Measurements from ENCODE around the gene SORCS3. TPM values are rescaled to one million over a fixed set of nuclear protein-coding genes. Genes with fewer than 3 reads are reported as not detected.

The SORCS3 gene
- polyA plus RNA-seq, 1 donor (not counting 4 experiments of a cell fraction or from before 2014, with no cell fraction given): not detected

GRCh38 chr10:105037022-105037421 is 395.9 kb downstream of the SORCS3 start:
- H3K79me2 ChIP-seq (ENCODE audit: control insufficient read depth, insufficient read depth, low read length): no peaks in the 10 kb centered on the region
- dilution Hi-C loops (cut with MboI; ENCODE audit: extremely low pct_ligation_motif_present, low sequenced_read_pairs): no loop called here
- no peak overlapping the region for H3K27ac ChIP-seq (ENCODE audit: control insufficient read depth, insufficient read depth, low read length)
- no peak overlapping the region for H3K4me3 ChIP-seq (ENCODE audit: control insufficient read depth in 2 of 3, extremely low read depth in 1 of 3, insufficient read depth in 2 of 3, low read depth in 1 of 3, low read length in 3 of 3)
- no peaks in the 10 kb centered on the region for H3K27me3 ChIP-seq (ENCODE audit: control insufficient read depth, extremely low read depth, insufficient read depth, low read length)
- H3K9ac ChIP-seq (ENCODE audit: control insufficient read depth, extremely low read depth, insufficient read depth, low read length): no peak overlapping the region
- H4K20me1 ChIP-seq (ENCODE audit: control insufficient read depth, extremely low read depth, insufficient read depth, low read length): no peaks in the 10 kb centered on the region
- H3K36me3 ChIP-seq (ENCODE audit: control insufficient read depth in 2 of 2, extremely low read depth in 1 of 2, insufficient read depth in 2 of 2, low read length in 2 of 2): no peaks in the 10 kb centered on the region
- no peak for TF ChIP-seq EZH2 (IDR thresholded peaks at IDR 0.05; ENCODE audit: low read length)
- TF ChIP-seq CTCF (optimal IDR thresholded peaks at IDR 0.05 in 1 of 3, IDR thresholded peaks at IDR 0.05 in 1 of 3, conservative IDR thresholded peaks at IDR 0.05 in 1 of 3; ENCODE audit: extremely low read depth in 1 of 3, insufficient read depth in 2 of 3, low read length in 3 of 3): no peak
- H3K9me3 ChIP-seq (ENCODE audit: control insufficient read depth, low read depth, low read length): no peaks in the 10 kb centered on the region
- no peak overlapping the region for H3K4me2 ChIP-seq (ENCODE audit: control insufficient read depth, extremely low read depth, insufficient read depth, low read depth, low read length)
- no peaks in the 10 kb centered on the region for H3K4me1 ChIP-seq (ENCODE audit: control insufficient read depth, extremely low read depth, insufficient read depth, low read length)
- FAIRE-seq: no peak
- DNase-seq (ENCODE audit: low read depth, low spot score): no peak
- H3K9me1 ChIP-seq (ENCODE audit: control insufficient read depth, extremely low read depth, insufficient read depth, low read length): no peaks in the 10 kb centered on the region
- no peak overlapping the region for H2AFZ ChIP-seq (ENCODE audit: control insufficient read depth, low read length)

DNA sequence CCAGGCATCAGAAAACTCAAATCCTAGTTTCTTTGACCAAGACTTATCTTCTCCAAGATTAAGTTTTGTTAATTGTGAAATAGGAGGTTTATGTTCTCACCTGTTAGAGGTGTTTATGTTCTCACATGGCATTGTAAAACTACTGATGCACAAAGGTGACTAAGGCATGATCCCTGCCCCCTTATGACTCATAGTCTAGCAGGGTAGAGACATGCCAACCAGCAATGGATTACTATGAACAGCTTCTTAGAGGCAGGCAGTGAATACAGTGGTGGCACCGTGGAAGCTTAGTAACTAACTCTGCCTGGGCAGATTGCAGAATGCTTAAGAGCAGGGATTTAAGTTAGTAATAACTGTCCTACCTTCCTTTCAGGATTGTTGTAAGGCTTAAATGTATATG is 400.9 kb downstream of the SORCS3 start:
- Histone ChIP-seq H4K20me1 (ENCODE audit: control insufficient read depth, extremely low read depth, insufficient read depth, low read length) (no peaks in the 10 kb centered on the region), H3K9me1 (ENCODE audit: control insufficient read depth, extremely low read depth, insufficient read depth, low read length) (no peaks in the 10 kb centered on the region), H3K36me3 (ENCODE audit: control insufficient read depth in 2 of 2, extremely low read depth in 1 of 2, insufficient read depth in 2 of 2, low read length in 2 of 2) (no peaks in the 10 kb centered on the region), H3K27ac (ENCODE audit: control insufficient read depth, insufficient read depth, low read length) (no peak overlapping the region), H3K9me3 (ENCODE audit: control insufficient read depth, low read depth, low read length) (no peaks in the 10 kb centered on the region), H3K9ac (ENCODE audit: control insufficient read depth, extremely low read depth, insufficient read depth, low read length) (no peak overlapping the region), H3K27me3 (ENCODE audit: control insufficient read depth, extremely low read depth, insufficient read depth, low read length) (no peaks in the 10 kb centered on the region), H2AFZ (ENCODE audit: control insufficient read depth, low read length) (no peak overlapping the region), H3K4me2 (ENCODE audit: control insufficient read depth, extremely low read depth, insufficient read depth, low read depth, low read length) (no peak overlapping the region), H3K79me2 (ENCODE audit: control insufficient read depth, insufficient read depth, low read length) (no peaks in the 10 kb centered on the region), H3K4me3 (ENCODE audit: control insufficient read depth in 2 of 3, extremely low read depth in 1 of 3, insufficient read depth in 2 of 3, low read depth in 1 of 3, low read length in 3 of 3) (no peak overlapping the region), H3K4me1 (ENCODE audit: control insufficient read depth, extremely low read depth, insufficient read depth, low read length) (no peaks in the 10 kb centered on the region)
- dilution Hi-C loops (cut with MboI; ENCODE audit: extremely low pct_ligation_motif_present, low sequenced_read_pairs): no loop called here
- TF ChIP-seq CTCF (optimal IDR thresholded peaks at IDR 0.05 in 1 of 3, IDR thresholded peaks at IDR 0.05 in 1 of 3, conservative IDR thresholded peaks at IDR 0.05 in 1 of 3; ENCODE audit: extremely low read depth in 1 of 3, insufficient read depth in 2 of 3, low read length in 3 of 3) (no peak), EZH2 (IDR thresholded peaks at IDR 0.05; ENCODE audit: low read length) (no peak)
- FAIRE-seq: peak; percentile 82
- peak; percentile 7 for DNase-seq (ENCODE audit: low read depth, low spot score)
